Hair follicular keratinocyte (primary cell): Measurements from ENCODE around the gene HIBADH. TPM values are rescaled to one million over a fixed set of nuclear protein-coding genes. Genes with fewer than 3 reads are reported as not detected.

ENCODE experiments used
- total RNA-seq: library from RNA; depleted of rRNA; stranded (reverse); fragments of >200 nt; gene quantifications from 2 replicates; pipeline ENCODE4 v1.2.3, GENCODE V29; 2015

The HIBADH gene
- 50.7 and 55.8 TPM in 2 replicates for total RNA-seq

GRCh38 chr7:27662490-27663205 lies at the start of gene HIBADH:
Gene HIBADH, minus strand, starts transcription at chr7:27662883. Its CDS starts 95 bp downstream, at chr7:27662788.

Other genes with a start within 250 kb of the HIBADH start
- 46.7 and 47.8 TPM in 2 replicates for gene TAX1BP1, start 77.3 kb upstream of the HIBADH start, total RNA-seq